ENCODE measurements around the gene ALDH1A2. TPM values are rescaled to one million over a fixed set of nuclear protein-coding genes. Genes with fewer than 3 reads are reported as not detected.

ALDH1A2 gene
- total RNA-seq, 4 donors from 2014 or later: 7.5 to 16.5 (median 11.5) TPM

GRCh38 chr15:57947781-57948180, 117.7 kb downstream of the ALDH1A2 start:
- TF ChIP-seq CTCF (IDR thresholded peaks at IDR 0.05; ENCODE audit: low read depth): no peak

- no peak for TF ChIP-seq CTCF (IDR thresholded peaks at IDR 0.05; ENCODE audit: low read depth)
These were observed 118.2 kb downstream of the ALDH1A2 start for GRCh38 chr15:57947282-57947681.

- TF ChIP-seq CTCF (IDR thresholded peaks at IDR 0.05; ENCODE audit: low read depth): no peak
These were observed 118.9 kb downstream of the ALDH1A2 start for GRCh38 chr15:57946491-57947048.

GRCh38 chr15:57945616-57946015, 119.9 kb downstream of the ALDH1A2 start:
- TF ChIP-seq CTCF (IDR thresholded peaks at IDR 0.05; ENCODE audit: low read depth): no peak

- TF ChIP-seq CTCF (IDR thresholded peaks at IDR 0.05; ENCODE audit: low read depth): no peak
These were observed 121.6 kb downstream of the ALDH1A2 start for GRCh38 chr15:57943754-57944420.

- no peak for TF ChIP-seq CTCF (IDR thresholded peaks at IDR 0.05; ENCODE audit: low read depth)
These were observed 122.3 kb downstream of the ALDH1A2 start for GRCh38 chr15:57943171-57943570.

- no peak for TF ChIP-seq CTCF (IDR thresholded peaks at IDR 0.05; ENCODE audit: low read depth)
These were observed 123.7 kb downstream of the ALDH1A2 start for GRCh38 chr15:57941816-57942215.

All from subcutaneous adipose tissue (tissue), 4 donors.